C4-2B (cell line): ENCODE results near the gene PDE4D.

Source experiments
- H3K27ac ChIP-seq: fragments of 450-650 bp; 2 replicates; pipeline ENCODE4 v1.5.1; 2017
- CTCF ChIP-seq: fragments of 450-650 bp; conservative IDR thresholded peaks from 2 replicates; pipeline ENCODE4 v1.5.1; 2017; ENCODE audit warnings: mild to moderate bottlenecking
- ZFX ChIP-seq: fragments of 450-650 bp; IDR thresholded peaks from 2 replicates; pipeline ENCODE4 v1.6.1; 2017

The PDE4D gene

GRCh38 chr5:59517926-59518585 is 375.5 kb downstream of the PDE4D start:
- H3K27ac ChIP-seq: no peak overlapping the region
- no peak for TF ChIP-seq CTCF
- TF ChIP-seq ZFX: no peak

DNA sequence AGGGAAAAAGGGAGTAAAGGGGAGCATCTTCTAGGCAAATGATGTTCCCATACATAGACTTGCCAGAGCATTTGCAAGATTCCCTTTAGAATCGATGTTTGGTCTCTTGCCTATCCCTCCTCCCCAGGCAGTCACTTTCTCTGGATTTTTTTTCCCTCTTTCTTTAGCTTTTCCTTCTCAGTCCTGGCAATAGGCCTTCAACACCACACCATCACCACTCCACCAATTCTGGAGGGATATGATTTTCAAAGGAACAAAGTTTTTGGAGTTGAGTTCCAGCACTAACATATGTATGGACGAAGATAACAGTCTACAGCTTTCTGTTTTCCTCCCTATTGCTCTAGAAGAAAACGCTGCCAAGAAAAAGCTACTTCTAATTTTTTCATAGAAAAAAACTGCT is 377.4 kb downstream of the PDE4D start:
- TF ChIP-seq ZFX (no peak), CTCF (no peak)
- H3K27ac ChIP-seq: no peak overlapping the region

DNA sequence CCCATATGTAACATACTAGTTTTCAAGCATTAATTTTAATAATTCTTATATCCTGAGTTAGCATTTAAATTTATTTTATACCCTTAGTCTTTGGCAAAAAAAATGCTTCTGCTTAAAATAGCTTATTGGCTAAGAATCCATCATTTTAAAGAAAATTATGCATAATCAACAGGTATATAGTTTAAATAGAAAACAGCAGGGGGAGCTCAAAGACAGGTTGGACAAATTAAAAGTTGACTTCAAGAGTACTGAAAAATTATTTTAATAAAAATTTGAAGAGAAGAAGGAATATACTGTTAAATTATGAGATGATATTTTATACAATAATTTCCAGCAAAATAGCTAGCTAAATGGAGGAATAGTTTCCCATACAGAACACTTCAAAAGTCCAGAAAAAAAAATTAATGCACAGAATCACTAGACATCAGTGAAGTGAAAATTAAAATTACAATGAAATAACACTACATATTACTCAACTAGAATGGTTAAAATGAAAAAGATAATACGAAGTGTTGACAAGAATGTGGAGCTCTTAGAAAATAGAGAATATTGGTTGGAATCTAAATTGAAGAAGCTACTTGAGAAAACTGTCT is 387.1 kb downstream of the PDE4D start:
- TF ChIP-seq ZFX (no peak), CTCF (peak; percentile 87)

GRCh38 chr5:59504043-59504442 is 389.5 kb downstream of the PDE4D start:
- TF ChIP-seq ZFX (no peak), CTCF (no peak)
- H3K27ac ChIP-seq: no peak overlapping the region

More for the DNA sequence above, 387.1 kb downstream of the PDE4D start:
- no peak overlapping the region for H3K27ac ChIP-seq

DNA sequence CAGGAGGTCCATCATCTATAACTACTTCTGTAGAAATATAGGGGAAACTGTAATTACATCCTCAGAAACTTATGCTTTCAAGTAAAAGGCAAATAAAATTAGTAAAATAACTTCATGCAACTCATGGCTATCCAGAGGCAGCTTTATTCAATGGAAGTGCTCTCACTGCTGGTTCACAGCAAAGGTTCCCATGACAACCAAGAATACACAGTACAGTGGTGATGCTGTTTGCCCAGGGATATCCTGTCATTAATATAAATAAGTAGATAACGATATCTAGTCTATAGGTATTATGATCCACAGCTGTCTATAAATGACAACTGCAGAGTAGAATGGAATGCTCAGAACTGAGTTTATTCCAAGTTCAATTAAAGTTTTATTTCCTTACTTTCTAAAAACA is 390.3 kb downstream of the PDE4D start:
- TF ChIP-seq CTCF (no peak), ZFX (no peak)
- H3K27ac ChIP-seq: no peak overlapping the region

DNA sequence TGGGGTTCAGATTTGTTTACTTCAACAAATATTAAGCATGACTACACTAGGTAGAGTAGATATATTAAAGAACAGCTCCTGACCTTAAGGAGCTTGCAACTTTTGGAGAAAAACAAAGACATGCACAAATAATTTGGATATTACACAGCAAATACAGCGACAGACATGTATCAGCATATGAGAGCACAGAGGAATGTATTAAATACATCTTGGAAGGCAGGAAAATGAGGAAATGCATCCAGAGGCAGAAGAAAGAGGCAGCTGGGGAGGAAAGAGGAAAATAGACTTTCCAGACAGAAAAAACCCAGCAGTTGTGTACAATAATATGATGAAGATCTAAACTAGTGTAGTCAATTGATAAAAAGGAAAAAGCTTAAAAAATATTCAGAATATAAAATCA is 392.2 kb downstream of the PDE4D start:
- TF ChIP-seq ZFX (no peak), CTCF (no peak)
- no peak overlapping the region for H3K27ac ChIP-seq

DNA sequence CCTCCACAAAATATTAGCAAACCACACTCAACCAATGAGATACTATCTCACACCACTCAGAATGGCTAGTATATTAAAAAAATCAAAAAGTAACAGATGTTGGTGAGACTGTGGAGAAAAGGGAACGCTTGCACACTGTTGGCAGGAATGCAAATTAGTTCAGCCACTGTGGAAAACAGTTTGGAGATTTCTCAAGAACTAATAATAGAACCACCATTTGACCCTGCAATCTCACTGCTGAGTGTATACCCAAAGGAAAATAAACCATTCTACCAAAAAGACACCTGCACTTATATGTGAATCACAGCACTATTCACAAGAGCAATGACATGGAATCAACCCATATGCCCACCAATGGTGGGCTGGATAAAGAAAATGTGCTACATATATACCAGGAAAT is 393.5 kb downstream of the PDE4D start:
- H3K27ac ChIP-seq: no peak overlapping the region
- TF ChIP-seq CTCF: no peak
- no peak for TF ChIP-seq ZFX
